Measurements from ENCODE around the gene PPP1R14C.

The PPP1R14C gene

GRCh38 chr6:150159757-150160156 lies 16.9 kb downstream of the PPP1R14C start:
- TF ChIP-seq CTCF (conservative IDR thresholded peaks at IDR 0.05; ENCODE audit: low read depth, low read length): no peak
- no peak overlapping the region for H3K4me3 ChIP-seq (IDR thresholded peaks at IDR 0.05; ENCODE audit: insufficient read depth, low read depth, low read length)
- H3K4me1 ChIP-seq (ENCODE audit: low read depth, poor library complexity, severe bottlenecking): no peaks in the 10 kb centered on the region
- H3K79me2 ChIP-seq (ENCODE audit: insufficient read depth, low read depth): no peaks in the 10 kb centered on the region
- no peaks in the 10 kb centered on the region for H3K36me3 ChIP-seq (ENCODE audit: insufficient read depth)
- H2AFZ ChIP-seq (ENCODE audit: low read depth): no peak overlapping the region
- H3K4me2 ChIP-seq: no peak overlapping the region
- H3K9ac ChIP-seq: no peak overlapping the region
- H4K20me1 ChIP-seq (ENCODE audit: insufficient read depth): no peaks in the 10 kb centered on the region
- no peak overlapping the region for H3K27ac ChIP-seq
- no peaks in the 10 kb centered on the region for H3K27me3 ChIP-seq (ENCODE audit: insufficient read depth, low read depth)

- no peak overlapping the region for H3K9ac ChIP-seq
- TF ChIP-seq CTCF (conservative IDR thresholded peaks at IDR 0.05; ENCODE audit: low read depth, low read length): no peak
- H3K27ac ChIP-seq: no peak overlapping the region
- H3K27me3 ChIP-seq (ENCODE audit: insufficient read depth, low read depth): no peaks in the 10 kb centered on the region
- no peaks in the 10 kb centered on the region for H3K36me3 ChIP-seq (ENCODE audit: insufficient read depth)
- H2AFZ ChIP-seq (ENCODE audit: low read depth): no peak overlapping the region
- H3K4me1 ChIP-seq (ENCODE audit: low read depth, poor library complexity, severe bottlenecking): peaks cover 4% of the 10 kb centered on the region
- no peaks in the 10 kb centered on the region for H3K79me2 ChIP-seq (ENCODE audit: insufficient read depth, low read depth)
- H3K4me3 ChIP-seq (IDR thresholded peaks at IDR 0.05; ENCODE audit: insufficient read depth, low read depth, low read length): no peak overlapping the region
- H4K20me1 ChIP-seq (ENCODE audit: insufficient read depth): no peaks in the 10 kb centered on the region
- no peak overlapping the region for H3K4me2 ChIP-seq
Measured at GRCh38 chr6:150163970-150164369, 21.1 kb downstream of the PPP1R14C start.

GRCh38 chr6:150165020-150165702 lies 22.3 kb downstream of the PPP1R14C start:
- H3K9ac ChIP-seq: no peak overlapping the region
- no peak overlapping the region for H3K4me3 ChIP-seq (IDR thresholded peaks at IDR 0.05; ENCODE audit: insufficient read depth, low read depth, low read length)
- no peak overlapping the region for H2AFZ ChIP-seq (ENCODE audit: low read depth)
- no peak for TF ChIP-seq CTCF (conservative IDR thresholded peaks at IDR 0.05; ENCODE audit: low read depth, low read length)
- no peaks in the 10 kb centered on the region for H4K20me1 ChIP-seq (ENCODE audit: insufficient read depth)
- no peak overlapping the region for H3K27ac ChIP-seq
- no peaks in the 10 kb centered on the region for H3K36me3 ChIP-seq (ENCODE audit: insufficient read depth)
- peaks cover 6% of the 10 kb centered on the region for H3K4me1 ChIP-seq (ENCODE audit: low read depth, poor library complexity, severe bottlenecking)
- no peaks in the 10 kb centered on the region for H3K27me3 ChIP-seq (ENCODE audit: insufficient read depth, low read depth)
- no peak overlapping the region for H3K4me2 ChIP-seq
- H3K79me2 ChIP-seq (ENCODE audit: insufficient read depth, low read depth): no peaks in the 10 kb centered on the region

GRCh38 chr6:150167479-150167873 lies 24.6 kb downstream of the PPP1R14C start:
- Histone ChIP-seq H3K4me3 (IDR thresholded peaks at IDR 0.05; ENCODE audit: insufficient read depth, low read depth, low read length) (no peak overlapping the region), H3K27me3 (ENCODE audit: insufficient read depth, low read depth) (no peaks in the 10 kb centered on the region), H3K36me3 (ENCODE audit: insufficient read depth) (no peaks in the 10 kb centered on the region), H4K20me1 (ENCODE audit: insufficient read depth) (no peaks in the 10 kb centered on the region), H3K4me2 (no peak overlapping the region), H3K79me2 (ENCODE audit: insufficient read depth, low read depth) (no peaks in the 10 kb centered on the region), H3K27ac (no peak overlapping the region), H2AFZ (ENCODE audit: low read depth) (no peak overlapping the region), H3K9ac (no peak overlapping the region), H3K4me1 (ENCODE audit: low read depth, poor library complexity, severe bottlenecking) (peaks cover 6% of the 10 kb centered on the region)
- TF ChIP-seq CTCF (conservative IDR thresholded peaks at IDR 0.05; ENCODE audit: low read depth, low read length): no peak
